IPS-18c (cell line): ENCODE data around the gene GABBR2.
A peak's percentile ranks its signal among the peaks of the same experiment; 100 is the strongest.

Source experiments
- H3K4me3 ChIP-seq: 2 replicates; pipeline ENCODE4 v1.7.0; 2013; ENCODE audit warnings: low read depth, mild to moderate bottlenecking, low read length, moderate library complexity; ENCODE audit not compliant: insufficient read depth
- H3K9me3 ChIP-seq: one replicate; pipeline ENCODE4 v1.6.1; 2013; ENCODE audit warnings: mild to moderate bottlenecking, low read length, moderate library complexity; ENCODE audit not compliant: control insufficient read depth, insufficient read depth

GABBR2 gene

GRCh38 chr9:98708933-98709911 lies at the start of gene GABBR2:
Gene GABBR2, minus strand, starts transcription at chr9:98708935. Its CDS starts 198 bp downstream, at chr9:98708737.
- peak within 1 kb of the TSS; percentile 55 for H3K4me3 ChIP-seq
- no peaks in the 10 kb centered on the region for H3K9me3 ChIP-seq

- no peak overlapping the region for H3K4me3 ChIP-seq
- H3K9me3 ChIP-seq: no peaks in the 10 kb centered on the region
Measured at GRCh38 chr9:98755006-98755618, 46.4 kb upstream of the GABBR2 start.

- H3K4me3 ChIP-seq: no peak overlapping the region
- H3K9me3 ChIP-seq: no peaks in the 10 kb centered on the region
Measured at GRCh38 chr9:98751210-98751609, 42.5 kb upstream of the GABBR2 start.

GRCh38 chr9:98750364-98751060 lies 41.8 kb upstream of the GABBR2 start:
- no peaks in the 10 kb centered on the region for H3K9me3 ChIP-seq

GRCh38 chr9:98747476-98747875 lies 38.7 kb upstream of the GABBR2 start:
- no peak overlapping the region for H3K4me3 ChIP-seq
- no peaks in the 10 kb centered on the region for H3K9me3 ChIP-seq

More at GRCh38 chr9:98750364-98751060, 41.8 kb upstream of the GABBR2 start:
- no peak overlapping the region for H3K4me3 ChIP-seq

- no peak overlapping the region for H3K4me3 ChIP-seq
Measured at GRCh38 chr9:98745470-98745869, 36.7 kb upstream of the GABBR2 start.

GRCh38 chr9:98743818-98744611 lies 35.3 kb upstream of the GABBR2 start:
- H3K4me3 ChIP-seq: no peak overlapping the region
- peaks cover 2% of the 10 kb centered on the region for H3K9me3 ChIP-seq

More at GRCh38 chr9:98745470-98745869, 36.7 kb upstream of the GABBR2 start:
- H3K9me3 ChIP-seq: no peaks in the 10 kb centered on the region

GRCh38 chr9:98743329-98743728 lies 34.6 kb upstream of the GABBR2 start:
- H3K4me3 ChIP-seq: no peak overlapping the region
- peaks cover 2% of the 10 kb centered on the region for H3K9me3 ChIP-seq

- H3K9me3 ChIP-seq: peaks cover 2% of the 10 kb centered on the region
- no peak overlapping the region for H3K4me3 ChIP-seq
Measured at GRCh38 chr9:98742325-98743280, 33.9 kb upstream of the GABBR2 start.

- Histone ChIP-seq H3K4me3 (no peak overlapping the region), H3K9me3 (peaks cover 2% of the 10 kb centered on the region)
Measured at GRCh38 chr9:98740226-98740881, 31.6 kb upstream of the GABBR2 start.

GRCh38 chr9:98738741-98739140 lies 30.0 kb upstream of the GABBR2 start:
- Histone ChIP-seq H3K4me3 (no peak overlapping the region), H3K9me3 (peaks cover 2% of the 10 kb centered on the region)

- H3K4me3 ChIP-seq: no peak overlapping the region
- peaks cover 2% of the 10 kb centered on the region for H3K9me3 ChIP-seq
Measured at GRCh38 chr9:98736226-98736625, 27.5 kb upstream of the GABBR2 start.

- Histone ChIP-seq H3K9me3 (no peaks in the 10 kb centered on the region), H3K4me3 (no peak overlapping the region)
Measured at GRCh38 chr9:98732801-98733200, 24.1 kb upstream of the GABBR2 start.

GRCh38 chr9:98732091-98732490 lies 23.4 kb upstream of the GABBR2 start:
- no peak overlapping the region for H3K4me3 ChIP-seq
- no peaks in the 10 kb centered on the region for H3K9me3 ChIP-seq

- Histone ChIP-seq H3K9me3 (no peaks in the 10 kb centered on the region), H3K4me3 (no peak overlapping the region)
Measured at GRCh38 chr9:98730871-98731270, 22.1 kb upstream of the GABBR2 start.
